Suprapubic skin (tissue), 4 donors: Measurements from ENCODE around the gene DERL2. TPM values are rescaled to one million over a fixed set of nuclear protein-coding genes. Genes with fewer than 3 reads are reported as not detected.

Experiments
- DNase-seq, 2 donors: peaks; one replicate each; pipeline ENCODE4 v3.0.0-alpha.2; 2019; ENCODE audit warnings: low spot score in 2 of 2
- H3K27ac ChIP-seq: fragments of 200-600 bp; sonication (generic); one replicate; pipeline ENCODE4 v1.5.1; 2019
- H3K27me3 ChIP-seq: fragments of 200-600 bp; sonication (generic); one replicate; pipeline ENCODE4 v1.5.1; 2019
- H3K36me3 ChIP-seq: fragments of 200-600 bp; sonication (generic); one replicate; pipeline ENCODE4 v1.5.1; 2019
- H3K4me1 ChIP-seq: fragments of 200-600 bp; sonication (generic); one replicate; pipeline ENCODE4 v1.5.1; 2019
- H3K4me3 ChIP-seq: fragments of 200-600 bp; sonication (generic); one replicate; pipeline ENCODE4 v1.5.1; 2019; ENCODE audit warnings: mild to moderate bottlenecking
- H3K9me3 ChIP-seq: fragments of 200-600 bp; sonication (generic); one replicate; pipeline ENCODE4 v1.5.1; 2019
- CTCF ChIP-seq, 2 donors: fragments of 200-600 bp in 1 of 2; fragments of 450-650 bp in 1 of 2; sonication (generic) in 1 of 2; IDR thresholded peaks; one replicate each; pipeline ENCODE4 v1.5.1; 2016 to 2019; ENCODE audit warnings: antibody characterized with exemption in 2 of 2, mild to moderate bottlenecking in 1 of 2, moderate library complexity in 1 of 2
- EP300 ChIP-seq: sonication (generic); formaldehyde crosslinking; IDR thresholded peaks from one replicate; pipeline ENCODE4 v1.6.1; 2017; ENCODE audit warnings: antibody characterized with exemption
- POLR2A ChIP-seq, 2 donors: fragments of 450-650 bp; IDR thresholded peaks; one replicate each; pipeline ENCODE4 v1.6.1; 2017; ENCODE audit warnings: antibody characterized with exemption in 2 of 2, mild to moderate bottlenecking in 2 of 2, moderate library complexity in 2 of 2
- POLR2AphosphoS5 ChIP-seq, 3 donors: sonication (generic); formaldehyde crosslinking; IDR thresholded peaks; one replicate each; pipeline ENCODE4 v1.6.1; 2017; ENCODE audit warnings: antibody characterized with exemption in 3 of 3
- WGBS: methylation state at CpG from one replicate; pipeline ENCODE4 v1.1.5; 2018; 5-methylcytosine and 5-hydroxymethylcytosine counted together
- total RNA-seq, 4 donors: library from RNA; depleted of rRNA; stranded (reverse); fragments of >200 nt; gene quantifications; one replicate each; pipeline ENCODE4 v1.1.0, GENCODE V29; 2016

DERL2 gene
- total RNA-seq, 4 donors from 2014 or later: 24.5 to 34.8 (median 25.3) TPM

- Histone ChIP-seq H3K4me3 (no peak overlapping the region), H3K27me3 (no peaks in the 10 kb centered on the region), H3K9me3 (no peaks in the 10 kb centered on the region), H3K36me3 (peaks cover 18% of the 10 kb centered on the region), H3K4me1 (peaks cover 6% of the 10 kb centered on the region), H3K27ac (no peak overlapping the region)
- no peak for DNase-seq
- TF ChIP-seq EP300 (no peak), CTCF (IDR thresholded peaks at IDR 0.05) (no peak), POLR2A (IDR thresholded peaks at IDR 0.05) (no peak), POLR2AphosphoS5 (IDR thresholded peaks at IDR 0.05) (no peak)
- 100% methylated on average over 2 of the region's 2 CpGs for WGBS
Measured at GRCh38 chr17:5492970-5493369, 7.0 kb upstream of the DERL2 start.

GRCh38 chr17:5488752-5489151 is 2.8 kb upstream of the DERL2 start:
- TF ChIP-seq POLR2A (IDR thresholded peaks at IDR 0.05) (no peak), EP300 (no peak), CTCF (IDR thresholded peaks at IDR 0.05) (no peak), POLR2AphosphoS5 (IDR thresholded peaks at IDR 0.05) (no peak)
- no peak overlapping the region for H3K4me3 ChIP-seq
- no peak overlapping the region for H3K27ac ChIP-seq
- H3K9me3 ChIP-seq: no peaks in the 10 kb centered on the region
- no peaks in the 10 kb centered on the region for H3K27me3 ChIP-seq
- H3K4me1 ChIP-seq: peaks cover 26% of the 10 kb centered on the region
- no peak for DNase-seq
- peaks cover 19% of the 10 kb centered on the region for H3K36me3 ChIP-seq
- WGBS: 60% methylated on average over 8 of the region's 8 CpGs

- WGBS: 1% methylated on average over 72 of the region's 77 CpGs
- Histone ChIP-seq H3K4me1 (peaks cover 26% of the 10 kb centered on the region), H3K9me3 (no peaks in the 10 kb centered on the region), H3K36me3 (peaks cover 35% of the 10 kb centered on the region), H3K27ac (peak within 1 kb of the TSS; percentile 98), H3K27me3 (no peaks in the 10 kb centered on the region), H3K4me3 (peak within 1 kb of the TSS; percentile 92)
- peak; percentile 99 to 100 for DNase-seq
- TF ChIP-seq POLR2AphosphoS5 (IDR thresholded peaks at IDR 0.05): peak in 2 of 3 donors; percentile 69 to 94
- TF ChIP-seq CTCF (IDR thresholded peaks at IDR 0.05): no peak
- TF ChIP-seq POLR2A (IDR thresholded peaks at IDR 0.05): peak in 1 of 2 donors; percentile 71
Measured at GRCh38 chr17:5486206-5487124, 487 bp upstream of the DERL2 start, which contains the start of gene MIS12. MIS12 (plus strand) TSS chr17:5486566; CDS start chr17:5488863, 2,297 bp downstream.

GRCh38 chr17:5481451-5481850 is 4.5 kb downstream of the DERL2 start:
- TF ChIP-seq CTCF (IDR thresholded peaks at IDR 0.05) (no peak), EP300 (no peak), POLR2AphosphoS5 (IDR thresholded peaks at IDR 0.05) (no peak), POLR2A (IDR thresholded peaks at IDR 0.05) (no peak)
- Histone ChIP-seq H3K27me3 (no peaks in the 10 kb centered on the region), H3K4me1 (peaks cover 12% of the 10 kb centered on the region), H3K36me3 (peaks cover 58% of the 10 kb centered on the region), H3K27ac (no peak overlapping the region), H3K4me3 (no peak overlapping the region), H3K9me3 (no peaks in the 10 kb centered on the region)
- 93% methylated on average over 4 of the region's 4 CpGs for WGBS
- DNase-seq: no peak

GRCh38 chr17:5480962-5481361 is 5.0 kb downstream of the DERL2 start:
- Histone ChIP-seq H3K9me3 (no peaks in the 10 kb centered on the region), H3K4me3 (no peak overlapping the region), H3K27me3 (no peaks in the 10 kb centered on the region), H3K4me1 (peaks cover 12% of the 10 kb centered on the region), H3K27ac (no peak overlapping the region), H3K36me3 (peaks cover 63% of the 10 kb centered on the region)
- TF ChIP-seq CTCF (IDR thresholded peaks at IDR 0.05): no peak
- TF ChIP-seq POLR2A (IDR thresholded peaks at IDR 0.05): no peak
- no peak for TF ChIP-seq EP300
- TF ChIP-seq POLR2AphosphoS5 (IDR thresholded peaks at IDR 0.05): no peak
- no peak for DNase-seq
- WGBS: 62% methylated on average over 6 of the region's 6 CpGs
